Limb (tissue), 2 donors: ENCODE data around the gene KIF1A.

Experiments
- DNase-seq, 2 donors: peaks; one replicate each; pipeline ENCODE4 v3.0.0-alpha.2; 2016; ENCODE audit errors: extremely low spot score in 2 of 2

The KIF1A gene

DNA sequence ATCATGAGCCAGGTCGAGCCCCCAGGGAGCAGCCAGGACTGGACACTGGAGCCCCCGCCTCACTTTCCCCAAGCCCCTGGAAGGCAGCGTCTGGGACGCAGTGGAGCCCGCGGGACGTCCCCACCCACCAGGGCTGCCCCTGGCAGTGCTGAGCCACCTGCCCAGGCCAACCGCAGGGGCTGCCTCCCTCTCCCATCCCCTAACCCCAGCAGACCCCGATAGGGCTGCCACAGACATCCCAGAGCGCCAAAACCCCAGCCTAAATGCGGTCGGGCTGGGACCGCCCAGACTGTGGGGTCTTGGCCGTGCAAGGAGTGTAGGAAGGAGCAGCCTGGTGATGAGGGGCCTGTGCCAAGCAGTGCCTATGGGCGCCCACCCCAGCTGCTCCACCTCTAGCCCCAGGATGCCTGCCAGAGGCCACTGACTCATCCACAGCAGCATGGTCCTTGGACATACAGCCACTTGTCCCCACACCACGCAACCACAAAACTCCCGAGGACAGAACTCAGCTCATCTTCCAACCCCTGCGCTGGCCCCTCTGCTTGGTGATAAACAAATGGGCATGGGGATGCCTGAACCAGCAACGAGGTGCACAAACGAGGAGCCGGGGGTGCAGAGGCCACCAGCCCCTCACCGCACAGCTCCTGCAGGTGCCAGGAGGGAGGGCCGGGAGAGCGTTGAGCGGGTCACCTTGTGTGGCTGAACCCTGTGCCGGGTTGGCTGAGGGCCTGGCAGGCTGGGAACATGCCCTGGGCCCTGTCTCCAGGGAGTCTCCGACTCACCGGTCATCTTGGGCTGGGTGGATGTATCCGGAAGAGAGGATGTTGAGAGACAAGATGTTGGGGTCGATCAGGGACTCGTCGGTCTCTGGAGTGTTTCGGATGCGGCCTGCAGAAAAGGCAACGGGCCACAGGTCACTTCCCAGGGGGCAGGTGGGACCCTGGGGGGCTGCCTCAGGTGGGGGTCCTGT is 83.5 kb downstream of the KIF1A start:
- no peak for DNase-seq

DNA sequence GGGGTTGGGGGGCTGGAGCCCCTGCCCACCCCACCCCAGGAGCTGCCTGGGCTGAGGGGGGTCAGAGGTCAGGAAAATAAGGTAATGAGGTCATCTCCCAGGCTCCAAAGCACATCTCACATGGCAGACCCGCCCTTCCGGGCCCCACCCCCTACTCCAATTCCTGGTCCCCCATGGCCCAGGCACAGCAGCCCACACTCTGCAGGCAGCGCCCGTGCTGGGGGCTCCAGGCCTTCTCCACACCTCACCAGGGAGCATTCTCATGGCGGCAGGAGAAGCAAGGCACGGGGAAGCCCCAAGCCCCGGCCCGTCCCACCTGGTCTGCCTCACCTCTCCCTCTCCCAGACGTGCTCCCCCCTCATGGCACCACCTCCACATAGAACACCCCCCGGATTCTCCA is 84.5 kb downstream of the KIF1A start:
- DNase-seq, result no peak

DNA sequence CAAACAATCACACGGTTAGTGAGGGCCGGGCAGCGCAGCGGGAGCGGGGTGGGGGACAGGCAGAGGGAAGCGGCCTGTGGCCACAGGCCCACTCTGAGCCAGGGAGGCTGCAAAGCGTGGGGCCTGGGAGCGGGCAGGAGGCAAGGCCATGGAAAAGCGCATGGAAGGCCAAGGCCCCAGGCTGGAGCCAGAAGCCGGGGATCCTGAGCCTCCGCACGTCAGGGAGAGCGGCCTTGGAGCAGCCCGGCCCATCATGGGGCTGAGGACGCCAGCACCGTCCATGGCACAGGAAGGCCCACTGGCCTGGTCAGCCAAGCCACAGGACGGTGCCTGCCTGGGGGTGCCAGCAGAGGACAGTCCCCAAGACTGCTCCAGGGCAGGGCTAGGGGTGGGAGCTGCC is 85.3 kb downstream of the KIF1A start:
- DNase-seq, result no peak

- DNase-seq, result no peak
Measured at GRCh38 chr2:240733803-240734495, 86.1 kb downstream of the KIF1A start.

- no peak for DNase-seq
Measured at GRCh38 chr2:240732911-240733622, 87.0 kb downstream of the KIF1A start.

DNA sequence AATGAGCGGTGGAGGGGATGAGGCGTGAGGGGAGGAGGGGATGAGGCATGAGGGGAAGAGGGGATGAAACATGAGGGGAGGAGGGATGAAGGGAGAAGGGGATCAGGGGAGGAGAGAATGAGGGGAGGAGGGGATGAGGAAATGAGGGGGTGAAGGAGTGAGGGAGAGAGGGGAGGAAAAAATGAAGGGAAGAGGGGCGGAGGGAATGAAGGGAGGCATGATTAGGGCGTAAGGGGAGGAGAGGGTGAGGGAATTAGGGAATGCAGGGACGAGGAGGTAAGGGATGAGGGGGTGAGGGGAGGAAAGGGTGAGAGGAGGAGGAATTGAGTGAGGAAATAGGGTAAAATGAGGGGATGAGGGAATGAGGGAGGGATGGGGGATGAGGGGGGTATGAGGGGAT is 87.8 kb downstream of the KIF1A start:
- DNase-seq, result no peak

GRCh38 chr2:240731178-240731545 is 88.9 kb downstream of the KIF1A start:
- DNase-seq, result peak in 1 of 2 donors; percentile 44

DNA sequence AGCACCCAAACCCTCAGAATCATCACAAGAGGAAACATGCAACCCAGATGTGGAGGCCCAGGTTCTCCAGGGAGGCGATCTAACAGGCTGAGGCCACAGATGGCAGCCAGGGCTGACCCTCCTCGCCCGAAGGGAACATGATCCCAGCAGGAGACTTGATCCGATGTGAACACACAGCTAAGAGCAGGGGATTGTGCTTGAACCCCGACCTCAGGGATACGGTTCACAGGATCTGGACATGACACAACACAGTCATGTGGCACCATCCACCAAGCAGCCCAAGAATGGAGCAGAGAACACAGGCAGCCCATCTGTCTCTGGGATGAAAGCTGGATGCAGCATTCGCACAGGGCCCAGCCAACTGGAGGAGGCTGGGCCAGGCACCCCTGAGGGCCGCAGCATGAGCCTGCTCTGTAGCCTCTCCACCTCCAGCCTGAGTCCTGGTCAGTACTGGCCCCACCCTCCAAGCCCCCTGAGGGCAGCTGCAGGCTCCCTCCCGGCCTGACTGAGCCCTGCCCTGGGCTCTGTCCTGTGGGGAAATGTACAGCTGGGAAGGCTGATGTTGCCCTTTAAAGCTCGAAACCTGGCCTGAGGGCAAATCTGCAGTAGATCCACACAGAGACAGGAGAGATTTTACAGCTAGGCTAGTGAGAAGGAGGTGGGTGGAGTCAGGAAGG is 89.4 kb downstream of the KIF1A start:
- DNase-seq, result no peak

- no peak for DNase-seq
Measured at GRCh38 chr2:240728827-240729226, 91.2 kb downstream of the KIF1A start.

GRCh38 chr2:240728361-240728760 is 91.7 kb downstream of the KIF1A start:
- DNase-seq, result no peak

DNA sequence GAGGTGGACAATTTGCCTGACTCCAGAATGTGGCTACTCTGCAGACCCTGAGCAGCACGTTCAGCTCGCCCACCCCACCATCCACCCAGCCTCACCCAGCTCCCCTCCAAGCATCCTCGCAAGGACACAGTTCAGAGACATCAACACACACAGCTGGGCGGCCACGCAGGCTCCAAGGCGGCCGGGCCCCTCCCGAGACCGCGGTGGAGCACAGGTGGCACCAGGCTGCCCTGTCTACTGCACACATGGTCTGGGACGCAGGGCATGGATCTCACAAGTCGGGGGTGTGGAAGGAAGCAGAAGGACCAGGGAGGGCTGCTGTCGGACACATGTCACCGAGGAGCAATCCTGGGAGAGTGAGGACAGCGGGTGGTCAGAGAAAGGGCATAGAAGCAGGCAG is 92.1 kb downstream of the KIF1A start:
- DNase-seq, result no peak

DNA sequence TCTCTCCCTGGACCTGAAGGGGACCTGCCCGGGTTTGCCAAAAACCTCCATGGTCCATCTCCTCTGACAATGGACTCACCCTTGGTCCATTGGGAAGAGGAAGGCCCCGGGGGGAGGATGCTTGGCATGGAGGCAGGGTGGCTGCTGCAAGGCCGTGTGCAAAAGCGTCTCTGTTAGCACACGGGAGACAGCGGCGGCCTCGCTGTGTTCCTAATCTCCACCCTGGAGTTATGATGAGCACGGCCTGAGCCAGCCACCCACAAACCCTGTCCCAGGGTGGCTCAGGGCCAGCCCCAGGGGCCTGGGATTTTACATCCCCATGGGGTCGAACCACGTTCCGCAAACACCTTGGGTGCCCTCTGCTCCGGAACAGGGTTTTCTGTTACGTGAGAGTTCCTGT is 92.6 kb downstream of the KIF1A start:
- no peak for DNase-seq

DNA sequence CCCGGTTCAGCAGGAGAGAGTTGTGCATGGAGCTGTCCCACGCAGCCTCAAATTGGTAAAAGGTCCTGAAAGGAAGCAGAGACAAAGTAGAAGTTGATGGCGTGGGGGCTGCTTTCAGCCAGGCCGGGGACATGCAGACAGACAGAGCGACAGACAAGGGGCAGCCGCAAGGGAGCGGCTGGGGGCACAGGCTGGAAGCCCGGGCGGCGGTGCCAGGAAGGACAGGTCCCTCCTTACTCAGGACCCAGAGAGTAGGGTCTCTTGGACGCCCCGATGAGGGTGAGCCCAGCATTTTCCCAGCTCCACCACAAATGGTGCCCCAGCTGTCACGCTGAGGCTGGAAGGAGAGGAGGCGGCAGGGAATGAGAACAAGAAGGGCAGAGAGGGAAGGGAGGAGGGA is 93.1 kb downstream of the KIF1A start:
- no peak for DNase-seq

- no peak for DNase-seq
Measured at GRCh38 chr2:240725671-240726070, 94.3 kb downstream of the KIF1A start.

GRCh38 chr2:240725266-240725665 is 94.8 kb downstream of the KIF1A start:
- no peak for DNase-seq

DNA sequence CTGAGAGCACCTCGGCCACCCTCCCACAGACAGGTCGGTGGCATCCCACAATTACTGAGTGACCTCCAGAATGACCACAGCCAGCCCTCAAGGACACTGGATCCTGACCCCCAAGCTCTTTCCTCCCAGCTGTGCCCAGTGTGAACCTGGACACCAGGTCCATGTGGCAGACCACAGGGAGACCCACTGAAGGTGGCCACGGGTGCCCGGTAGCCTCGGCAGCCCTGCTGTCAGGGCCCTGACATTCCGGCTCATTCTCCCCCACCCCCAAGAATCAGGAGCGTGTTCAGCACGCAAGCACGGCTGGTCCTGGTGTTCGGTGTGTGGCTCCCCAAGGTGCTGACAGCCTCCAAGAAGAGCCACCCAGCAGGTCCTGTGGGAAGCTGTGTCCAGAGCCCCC is 95.6 kb downstream of the KIF1A start:
- no peak for DNase-seq

GRCh38 chr2:240723851-240724250 is 96.2 kb downstream of the KIF1A start:
- no peak for DNase-seq

GRCh38 chr2:240722796-240723735 is 97.0 kb downstream of the KIF1A start:
- no peak for DNase-seq

- DNase-seq, result no peak
Measured at GRCh38 chr2:240722376-240722775, 97.6 kb downstream of the KIF1A start.

GRCh38 chr2:240721596-240722180 is 98.3 kb downstream of the KIF1A start:
- no peak for DNase-seq
